UCSD-AML1 (cell line): Measurements from ENCODE around the gene PALD1.

Source experiments
- DNase-seq: peaks from one replicate; lab custom pipeline; 2025; ENCODE audit not compliant: unreplicated experiment; lab: John Stamatoyannopoulos, UW

PALD1 gene

GRCh38 chr10:70504521-70505358 lies 26.2 kb downstream of the PALD1 start:
- DNase-seq: no peak

- no peak for DNase-seq
Observed at GRCh38 chr10:70505908-70506307, 27.3 kb downstream of the PALD1 start.

- DNase-seq: no peak
Observed at GRCh38 chr10:70507966-70508365, 29.4 kb downstream of the PALD1 start.

GRCh38 chr10:70508912-70509756 lies 30.6 kb downstream of the PALD1 start:
- DNase-seq: peak; percentile 79

GRCh38 chr10:70509757-70510147 lies 31.2 kb downstream of the PALD1 start:
- no peak for DNase-seq

- no peak for DNase-seq
Observed at GRCh38 chr10:70510453-70510852, 31.9 kb downstream of the PALD1 start.

- no peak for DNase-seq
Observed at GRCh38 chr10:70510904-70511303, 32.3 kb downstream of the PALD1 start.

GRCh38 chr10:70512149-70512639 lies 33.6 kb downstream of the PALD1 start:
- DNase-seq: no peak

- DNase-seq: no peak
Observed at GRCh38 chr10:70513848-70514309, 35.3 kb downstream of the PALD1 start.

GRCh38 chr10:70514591-70514990 lies 36.0 kb downstream of the PALD1 start:
- no peak for DNase-seq

GRCh38 chr10:70515035-70515667 lies 36.6 kb downstream of the PALD1 start:
- DNase-seq: no peak

GRCh38 chr10:70518695-70519094 lies 40.1 kb downstream of the PALD1 start:
- DNase-seq: no peak

GRCh38 chr10:70523057-70523456 lies 44.5 kb downstream of the PALD1 start:
- DNase-seq: no peak

- DNase-seq: no peak
Observed at GRCh38 chr10:70523549-70523948, 45.0 kb downstream of the PALD1 start.

GRCh38 chr10:70528314-70528713 lies 49.7 kb downstream of the PALD1 start:
- DNase-seq: no peak

- DNase-seq: no peak
Observed at GRCh38 chr10:70528741-70529362, 50.3 kb downstream of the PALD1 start.

- DNase-seq: no peak
Observed at GRCh38 chr10:70529848-70530247, 51.3 kb downstream of the PALD1 start.

GRCh38 chr10:70530315-70530714 lies 51.7 kb downstream of the PALD1 start:
- no peak for DNase-seq

GRCh38 chr10:70532554-70533188 lies 54.1 kb downstream of the PALD1 start:
- DNase-seq: no peak

- DNase-seq: no peak
Observed at GRCh38 chr10:70533189-70533558, 54.6 kb downstream of the PALD1 start.
